Fibroblast of lung (primary cell): ENCODE data around the gene MAL.

ENCODE experiments used
- CTCF ChIP-seq, 2 donors: IDR thresholded peaks in 1 of 2; conservative IDR thresholded peaks in 1 of 2; 1 replicate in 1 of 2; 2 replicates in 1 of 2; pipeline ENCODE4 v1.5.1; 2011 to 2012; ENCODE audit warnings: low read length in 2 of 2, control low read depth in 1 of 2, inconsistent platforms in 1 of 2, low read depth in 1 of 2, mild to moderate bottlenecking in 1 of 2
- EZH2 ChIP-seq: IDR thresholded peaks from 2 replicates; pipeline ENCODE4 v1.5.1; 2012; ENCODE audit warnings: low read length, control low read depth, mild to moderate bottlenecking; ENCODE audit errors: missing control alignments

DNA sequence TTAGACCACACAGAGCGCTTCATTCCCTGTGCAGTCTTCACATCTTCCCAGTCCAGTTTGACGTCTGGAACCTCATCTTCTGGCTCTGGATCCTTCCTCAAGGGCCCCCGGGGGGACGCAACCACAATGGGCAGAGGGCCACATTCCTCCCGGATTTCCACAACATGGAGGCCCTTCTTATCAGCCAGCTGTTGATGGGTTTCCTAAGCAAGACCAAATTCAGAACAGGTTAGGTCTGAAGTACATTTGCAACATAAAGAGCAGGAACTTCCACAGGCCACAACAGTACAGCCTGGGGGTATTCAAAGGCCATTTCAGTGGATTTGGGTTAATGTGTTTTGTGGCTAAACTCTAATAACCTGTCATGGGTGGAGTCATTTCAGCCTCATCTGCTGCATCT, 61.9 kb downstream of the MAL start:
- TF ChIP-seq CTCF (conservative IDR thresholded peaks at IDR 0.05 in 1 of 2, IDR thresholded peaks at IDR 0.05 in 1 of 2; ENCODE audit: low read depth in 1 of 2, low read length in 2 of 2) (no peak), EZH2 (no peak)
